HCT116 (cell line): ENCODE data around the gene MEF2D. TPM values are rescaled to one million over a fixed set of nuclear protein-coding genes. Genes with fewer than 3 reads are reported as not detected.

ENCODE experiments used
- ATAC-seq: fragments of 200-7000 bp; cut with Tn5 transposase; 2 replicates; pipeline ENCODE4 v1.9.1; 2020; ENCODE audit warnings: mild to moderate bottlenecking, moderate library complexity
- BruUV-seq: library from RNA; stranded (reverse); fragments of 400-500 nt; replicated peaks from 2 replicates; lab custom pipeline; 2021; lab: Mats Ljungman, UMichigan
- CTCF ChIA-PET: fragments of 300-600 bp; sonication (Branson Sonifier 250); formaldehyde crosslinking; loops from one replicate; lab custom pipeline; 2021; ENCODE audit warnings: antibody characterized with exemption; lab: Charles Lee
- POLR2A ChIA-PET: fragments of 300-600, 350-600 bp; sonication (Branson Sonifier 250); formaldehyde crosslinking; loops from one replicate; lab custom pipeline; 2021; ENCODE audit warnings: antibody characterized with exemption; lab: Charles Lee
- RAD21 ChIA-PET, 2 experiments: fragments of 300-600 bp; sonication (Branson Sonifier 250); formaldehyde crosslinking; loops; one replicate each; lab custom pipeline; 2023; ENCODE audit warnings: low total read pairs in 2 of 2; ENCODE audit not compliant: uncharacterized antibody in 2 of 2, unreplicated experiment in 2 of 2, low non-redundant PET in 1 of 2; lab: Charles Lee
- DNase-seq: peaks from one replicate; pipeline ENCODE4 v3.0.0-alpha.2; 2010; ENCODE audit warnings: low read depth, low spot score
- H2AFZ ChIP-seq: fragments of 200-600 bp; shearing (Covaris generic), sonication (generic); 2 replicates; pipeline ENCODE4 v1.6.1; 2017; ENCODE audit warnings: low read depth, mixed run types, mixed read lengths, antibody characterized with exemption, low read length; ENCODE audit not compliant: poor library complexity, severe bottlenecking
- H3K27ac ChIP-seq: 2 replicates; pipeline ENCODE4 v1.5.1; 2012; ENCODE audit warnings: low read depth, low read length
- H3K27me3 ChIP-seq: fragments of 200-600 bp; sonication (generic); 2 replicates; pipeline ENCODE4 v1.6.1; 2016; ENCODE audit warnings: mixed run types, low read length, mixed read lengths; ENCODE audit not compliant: insufficient read depth
- H3K36me3 ChIP-seq, 2 experiments: fragments of 200-500 bp in 1 of 2; fragments of 200-600 bp in 1 of 2; sonication (Bioruptor generic) in 1 of 2; sonication (generic) in 1 of 2; 2 replicates each; pipeline versions ENCODE4 v1.5.1 to v1.6.1; 2014 to 2016; ENCODE audit warnings: low read length in 2 of 2, inconsistent platforms in 1 of 2, mixed read lengths in 1 of 2, mixed run types in 1 of 2; ENCODE audit not compliant: insufficient read depth in 2 of 2, control insufficient read depth in 1 of 2
- H3K4me1 ChIP-seq, 2 experiments: fragments of 200-600 bp in 1 of 2; sonication (generic) in 1 of 2; 2 replicates each; pipeline versions ENCODE4 v1.5.1 to v1.6.1; 2012 to 2017; ENCODE audit warnings: low read length in 2 of 2, inconsistent platforms in 1 of 2, mild to moderate bottlenecking in 1 of 2, mixed read lengths in 1 of 2, mixed run types in 1 of 2, moderate library complexity in 1 of 2; ENCODE audit not compliant: insufficient read depth in 2 of 2, control insufficient read depth in 1 of 2
- H3K4me2 ChIP-seq: fragments of 200-600 bp; sonication (generic); 2 replicates; pipeline ENCODE4 v1.6.1; 2017; ENCODE audit warnings: mixed run types, low read length, mixed read lengths
- H3K4me3 ChIP-seq, 2 experiments: fragments of 200-600 bp in 1 of 2; sonication (generic) in 1 of 2; replicated peaks in 1 of 2; 2 replicates each; pipeline ENCODE4 v1.5.1; 2011 to 2016; ENCODE audit warnings: low read length in 2 of 2, control low read depth in 1 of 2, low read depth in 1 of 2, mild to moderate bottlenecking in 1 of 2, mixed read lengths in 1 of 2, mixed run types in 1 of 2
- H3K79me2 ChIP-seq: fragments of 200-600 bp; sonication (generic); 2 replicates; pipeline ENCODE4 v1.6.1; 2017; ENCODE audit warnings: mild to moderate bottlenecking, mixed run types, low read length, moderate library complexity, mixed read lengths; ENCODE audit not compliant: insufficient read depth
- H3K9ac ChIP-seq: fragments of 200-600 bp; sonication (generic); 2 replicates; pipeline ENCODE4 v1.6.1; 2016; ENCODE audit warnings: low read length, mixed read lengths
- H3K9me2 ChIP-seq: fragments of 200-600 bp; sonication (generic), shearing (Covaris generic); 2 replicates; pipeline ENCODE4 v1.6.1; 2017; ENCODE audit warnings: mixed run types, mild to moderate bottlenecking, moderate library complexity; ENCODE audit not compliant: insufficient read depth
- H3K9me3 ChIP-seq, 2 experiments: fragments of 200-500 bp in 1 of 2; fragments of 200-600 bp in 1 of 2; sonication (Bioruptor generic) in 1 of 2; sonication (generic) in 1 of 2; 2 replicates each; pipeline ENCODE4 v1.6.1; 2014 to 2017; ENCODE audit warnings: low read length in 2 of 2, mixed read lengths in 2 of 2, inconsistent platforms in 1 of 2, low read depth in 1 of 2, mild to moderate bottlenecking in 1 of 2, mixed run types in 1 of 2, moderate library complexity in 1 of 2; ENCODE audit not compliant: control insufficient read depth in 1 of 2, insufficient read depth in 1 of 2
- H4K20me1 ChIP-seq: fragments of 200-600 bp; sonication (generic), shearing (Covaris generic); 2 replicates; pipeline ENCODE4 v1.6.1; 2017; ENCODE audit warnings: mixed run types, mild to moderate bottlenecking, moderate library complexity; ENCODE audit not compliant: insufficient read depth
- CBX3 ChIP-seq: IDR thresholded peaks from 2 replicates; pipeline ENCODE4 v1.6.1; 2012; ENCODE audit warnings: low read depth
- CEBPB ChIP-seq: IDR thresholded peaks from 2 replicates; pipeline ENCODE4 v1.6.1; 2012; ENCODE audit warnings: low read depth
- ELF1 ChIP-seq: IDR thresholded peaks from 2 replicates; pipeline ENCODE4 v1.6.1; 2012; ENCODE audit warnings: low read depth, borderline replicate concordance
- EZH2 ChIP-seq: fragments of 200-600 bp; sonication (generic); IDR thresholded peaks from 2 replicates; pipeline ENCODE4 v1.6.1; 2017; ENCODE audit warnings: antibody characterized with exemption, mixed run types
- EZH2phosphoT487 ChIP-seq: fragments of 200-600 bp; IDR thresholded peaks from 2 replicates; pipeline ENCODE4 v1.6.1; 2018; ENCODE audit warnings: antibody characterized with exemption, borderline replicate concordance
- POLR2A ChIP-seq: IDR thresholded peaks from 2 replicates; pipeline ENCODE4 v1.7.0; 2011; ENCODE audit warnings: borderline replicate concordance; ENCODE audit not compliant: insufficient read depth, insufficient read length; ENCODE audit errors: extremely low read depth
- POLR2AphosphoS5 ChIP-seq: IDR thresholded peaks from 2 replicates; pipeline ENCODE4 v1.6.1; 2011; ENCODE audit warnings: mild to moderate bottlenecking, low read depth, low read length, moderate library complexity
- RAD21 ChIP-seq: IDR thresholded peaks from 2 replicates; pipeline ENCODE4 v1.6.1; 2012; ENCODE audit warnings: low read depth, mild to moderate bottlenecking
- SIN3A ChIP-seq: IDR thresholded peaks from 2 replicates; pipeline ENCODE4 v1.6.1; 2012; ENCODE audit warnings: low read depth
- SRF ChIP-seq: IDR thresholded peaks from 2 replicates; pipeline ENCODE4 v1.6.1; 2012; ENCODE audit warnings: low read depth
- YY1 ChIP-seq: IDR thresholded peaks from 2 replicates; pipeline ENCODE4 v1.6.1; 2011; ENCODE audit warnings: low read length, low read depth, moderate library complexity, mild to moderate bottlenecking; ENCODE audit not compliant: insufficient replicate concordance; ENCODE audit errors: extremely low read depth
- ZFX ChIP-seq: fragments of 450-650 bp; IDR thresholded peaks from 2 replicates; pipeline ENCODE4 v1.6.1; 2017
- ZNF274 ChIP-seq: fragments of 200-500 bp; sonication (Bioruptor generic); IDR thresholded peaks from 2 replicates; pipeline ENCODE4 v1.6.1; 2014; ENCODE audit warnings: mild to moderate bottlenecking, low read depth, low read length, inconsistent platforms
- intact Hi-C: fragments of 100-400 bp; cut with micrococcal nuclease; formaldehyde crosslinking; loops from 2 replicates; pipeline ENCODE4 v1.10.0; 2022
- total RNA-seq: library from RNA; stranded (reverse); gene quantifications from one replicate; pipeline ENCODE4 v1.2.1, GENCODE V29; 2021; ENCODE audit not compliant: unreplicated experiment
- TF ChIP-seq, protein P1 (sequence below), 3 experiments: fragments of 200-600 bp in 1 of 3; sonication (generic) in 1 of 3; IDR thresholded peaks in 2 of 3; conservative IDR thresholded peaks in 1 of 3; 2 replicates each; pipeline ENCODE4 v1.5.1; 2012 to 2017; ENCODE audit warnings: low read depth in 2 of 3, low read length in 2 of 3, antibody characterized with exemption in 1 of 3, borderline replicate concordance in 1 of 3, control low read depth in 1 of 3, mild to moderate bottlenecking in 1 of 3, mixed read lengths in 1 of 3, mixed run types in 1 of 3, moderate library complexity in 1 of 3; ENCODE audit not compliant: insufficient read depth in 1 of 3
- TF ChIP-seq, protein P2 (sequence below): IDR thresholded peaks from 2 replicates; pipeline ENCODE4 v1.6.1; 2012; ENCODE audit warnings: low read depth

The MEF2D gene
- total RNA-seq, 1 experiment from 2014 or later, result 44.2 TPM

DNA sequence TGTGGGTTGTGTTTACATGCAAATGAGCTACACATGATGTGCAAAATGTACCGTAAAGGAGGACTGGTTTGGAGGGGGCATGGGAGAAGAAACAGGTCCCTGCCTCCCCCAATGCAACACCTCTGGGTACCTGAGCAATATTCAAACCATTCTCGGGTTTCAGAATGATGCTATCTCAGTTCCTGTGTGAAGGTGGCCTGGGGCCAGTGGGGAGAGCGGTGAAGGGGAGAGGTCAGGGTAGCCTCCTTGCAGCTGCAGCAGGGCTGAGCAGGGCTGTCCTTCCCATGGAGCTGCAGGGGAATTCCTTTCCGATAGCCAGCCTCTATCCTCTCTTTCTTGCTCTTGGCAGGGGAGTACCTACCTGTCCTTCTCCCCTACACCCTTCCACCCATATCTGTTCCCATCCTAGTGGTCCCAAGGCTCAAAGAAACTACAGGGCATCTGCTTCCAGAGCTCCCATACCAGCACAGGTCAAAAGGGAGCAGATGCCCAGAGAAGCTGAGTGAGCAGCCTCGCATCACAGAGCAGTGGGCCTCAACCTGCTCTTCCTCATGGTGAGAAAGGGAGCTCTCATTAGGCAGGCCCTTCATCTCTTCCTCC lies 11.9 kb downstream of the MEF2D start:
- Histone ChIP-seq H3K79me2 (peaks cover 100% of the 10 kb centered on the region), H3K4me1 (peaks cover 40 to 57% of the 10 kb centered on the region in 2 experiments), H2AFZ (no peak overlapping the region), H3K27ac (no peak overlapping the region), H3K9ac (no peak overlapping the region), H3K9me2 (no peaks in the 10 kb centered on the region), H3K36me3 (no peaks in the 10 kb centered on the region), H4K20me1 (no peaks in the 10 kb centered on the region; the same call in 1 of the 2 replicates), H3K4me2 (peak overlapping the region; percentile 84), H3K27me3 (no peaks in the 10 kb centered on the region), H3K4me3 (no peak overlapping the region), H3K9me3 (no peaks in the 10 kb centered on the region)
- intact Hi-C loops, result no loop called here
- no peak for TF ChIP-seq CBX3
- no peak for TF ChIP-seq POLR2A
- TF ChIP-seq ZNF274, result no peak
- TF ChIP-seq EZH2phosphoT487, result no peak
- RAD21 ChIA-PET, result no interaction called here
- ATAC-seq (no peak), DNase-seq (no peak)
- BruUV-seq, result no TSS peak
- CTCF ChIA-PET, result interaction anchor here (0.8 kb wide), 1 partner anchor 12 kb away, joined by 3 read pairs; no protein-coding TSS in a partner anchor
- POLR2A ChIA-PET, result no interaction called here

DNA sequence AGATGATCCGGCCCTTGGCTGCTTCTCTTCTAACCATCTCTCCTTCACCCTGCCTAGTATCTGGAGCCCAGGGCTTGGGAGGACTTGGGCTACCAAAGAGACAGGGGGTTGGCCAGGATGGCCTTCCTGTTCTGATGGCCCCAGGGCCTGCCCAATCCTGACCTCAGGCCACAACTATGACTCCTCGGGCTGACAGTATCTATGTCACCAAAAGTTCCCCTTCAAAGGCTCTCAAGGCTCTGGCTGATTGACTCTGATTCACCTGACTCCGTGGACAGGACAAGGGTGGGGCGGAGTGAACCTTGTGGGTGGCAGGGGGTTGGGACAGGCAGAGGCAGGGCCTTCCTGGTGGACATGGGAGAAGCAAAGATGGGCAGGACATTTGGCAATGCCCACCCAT lies 12.7 kb downstream of the MEF2D start:
- H2AFZ ChIP-seq, result no peak overlapping the region
- peaks cover 40 to 52% of the 10 kb centered on the region in 2 experiments for H3K4me1 ChIP-seq
- intact Hi-C loops, result no loop called here
- peaks cover 92% of the 10 kb centered on the region for H3K79me2 ChIP-seq
- CTCF ChIA-PET, result no interaction called here
- no peaks in the 10 kb centered on the region for H3K27me3 ChIP-seq
- TF ChIP-seq EZH2phosphoT487 (no peak), EZH2 (no peak), ELF1 (no peak), SIN3A (no peak), ZFX (no peak), SRF (no peak), POLR2AphosphoS5 (no peak), CEBPB (no peak), YY1 (no peak), CBX3 (no peak), RAD21 (no peak), POLR2A (no peak)
- TF ChIP-seq, protein P1, sequence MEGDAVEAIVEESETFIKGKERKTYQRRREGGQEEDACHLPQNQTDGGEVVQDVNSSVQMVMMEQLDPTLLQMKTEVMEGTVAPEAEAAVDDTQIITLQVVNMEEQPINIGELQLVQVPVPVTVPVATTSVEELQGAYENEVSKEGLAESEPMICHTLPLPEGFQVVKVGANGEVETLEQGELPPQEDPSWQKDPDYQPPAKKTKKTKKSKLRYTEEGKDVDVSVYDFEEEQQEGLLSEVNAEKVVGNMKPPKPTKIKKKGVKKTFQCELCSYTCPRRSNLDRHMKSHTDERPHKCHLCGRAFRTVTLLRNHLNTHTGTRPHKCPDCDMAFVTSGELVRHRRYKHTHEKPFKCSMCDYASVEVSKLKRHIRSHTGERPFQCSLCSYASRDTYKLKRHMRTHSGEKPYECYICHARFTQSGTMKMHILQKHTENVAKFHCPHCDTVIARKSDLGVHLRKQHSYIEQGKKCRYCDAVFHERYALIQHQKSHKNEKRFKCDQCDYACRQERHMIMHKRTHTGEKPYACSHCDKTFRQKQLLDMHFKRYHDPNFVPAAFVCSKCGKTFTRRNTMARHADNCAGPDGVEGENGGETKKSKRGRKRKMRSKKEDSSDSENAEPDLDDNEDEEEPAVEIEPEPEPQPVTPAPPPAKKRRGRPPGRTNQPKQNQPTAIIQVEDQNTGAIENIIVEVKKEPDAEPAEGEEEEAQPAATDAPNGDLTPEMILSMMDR (IDR thresholded peaks at IDR 0.05 in 2 of 3, conservative IDR thresholded peaks at IDR 0.05 in 1 of 3; ENCODE audit: borderline replicate concordance in 1 of 3, insufficient read depth in 1 of 3, low read depth in 2 of 3, low read length in 2 of 3), result no peak
- TF ChIP-seq, protein P2, sequence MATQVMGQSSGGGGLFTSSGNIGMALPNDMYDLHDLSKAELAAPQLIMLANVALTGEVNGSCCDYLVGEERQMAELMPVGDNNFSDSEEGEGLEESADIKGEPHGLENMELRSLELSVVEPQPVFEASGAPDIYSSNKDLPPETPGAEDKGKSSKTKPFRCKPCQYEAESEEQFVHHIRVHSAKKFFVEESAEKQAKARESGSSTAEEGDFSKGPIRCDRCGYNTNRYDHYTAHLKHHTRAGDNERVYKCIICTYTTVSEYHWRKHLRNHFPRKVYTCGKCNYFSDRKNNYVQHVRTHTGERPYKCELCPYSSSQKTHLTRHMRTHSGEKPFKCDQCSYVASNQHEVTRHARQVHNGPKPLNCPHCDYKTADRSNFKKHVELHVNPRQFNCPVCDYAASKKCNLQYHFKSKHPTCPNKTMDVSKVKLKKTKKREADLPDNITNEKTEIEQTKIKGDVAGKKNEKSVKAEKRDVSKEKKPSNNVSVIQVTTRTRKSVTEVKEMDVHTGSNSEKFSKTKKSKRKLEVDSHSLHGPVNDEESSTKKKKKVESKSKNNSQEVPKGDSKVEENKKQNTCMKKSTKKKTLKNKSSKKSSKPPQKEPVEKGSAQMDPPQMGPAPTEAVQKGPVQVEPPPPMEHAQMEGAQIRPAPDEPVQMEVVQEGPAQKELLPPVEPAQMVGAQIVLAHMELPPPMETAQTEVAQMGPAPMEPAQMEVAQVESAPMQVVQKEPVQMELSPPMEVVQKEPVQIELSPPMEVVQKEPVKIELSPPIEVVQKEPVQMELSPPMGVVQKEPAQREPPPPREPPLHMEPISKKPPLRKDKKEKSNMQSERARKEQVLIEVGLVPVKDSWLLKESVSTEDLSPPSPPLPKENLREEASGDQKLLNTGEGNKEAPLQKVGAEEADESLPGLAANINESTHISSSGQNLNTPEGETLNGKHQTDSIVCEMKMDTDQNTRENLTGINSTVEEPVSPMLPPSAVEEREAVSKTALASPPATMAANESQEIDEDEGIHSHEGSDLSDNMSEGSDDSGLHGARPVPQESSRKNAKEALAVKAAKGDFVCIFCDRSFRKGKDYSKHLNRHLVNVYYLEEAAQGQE, result no peak
- TF ChIP-seq, all 23 proteins: peak for 0
- no peak overlapping the region for H3K4me3 ChIP-seq
- POLR2A ChIA-PET, result no interaction called here
- no peak overlapping the region for H3K9ac ChIP-seq
- BruUV-seq, result no TSS peak
- RAD21 ChIA-PET, result no interaction called here
- ATAC-seq (no peak), DNase-seq (no peak)
- H3K9me3 ChIP-seq, result no peaks in the 10 kb centered on the region
- no peak overlapping the region for H3K27ac ChIP-seq
- H3K36me3 ChIP-seq, result peaks cover 0 to under 1% of the 10 kb centered on the region in 2 experiments; a peak in 1 of 4 replicates
- no peaks in the 10 kb centered on the region; the same call in 1 of the 2 replicates for H4K20me1 ChIP-seq
- H3K9me2 ChIP-seq, result no peaks in the 10 kb centered on the region
- peak overlapping the region; percentile 15; the same call in 1 of the 2 replicates for H3K4me2 ChIP-seq
